CD4-positive, CD25-positive, alpha-beta regulatory T cell (primary cell): ENCODE results near the gene APOB. TPM values are rescaled to one million over a fixed set of nuclear protein-coding genes. Genes with fewer than 3 reads are reported as not detected.

Source experiments
- ATAC-seq, 2 donors: fragments of 150-1000 bp; cut with Tn5 transposase; one replicate each; pipeline ENCODE4 v1.10.0; 2021; ENCODE audit warnings: low read depth in 2 of 2, moderate number of reproducible peaks in 2 of 2, moderate library complexity in 1 of 2
- DNase-seq, 3 donors: peaks; one replicate each; pipeline versions ENCODE4 v3.0.0 to v3.0.0-alpha.2; 2012 to 2022; ENCODE audit warnings: mixed read lengths in 1 of 3
- H3K27ac ChIP-seq: one replicate; pipeline ENCODE4 v1.7.0; 2013; ENCODE audit warnings: mild to moderate bottlenecking, low read length; ENCODE audit not compliant: insufficient read depth, poor library complexity, severe bottlenecking
- H3K27me3 ChIP-seq: one replicate; pipeline ENCODE4 v1.7.0; 2013; ENCODE audit warnings: low read length; ENCODE audit not compliant: control insufficient read depth, insufficient read depth
- H3K36me3 ChIP-seq: one replicate; pipeline ENCODE4 v1.7.0; 2013; ENCODE audit warnings: mild to moderate bottlenecking, low read length, moderate library complexity; ENCODE audit not compliant: control insufficient read depth, insufficient read depth
- H3K4me1 ChIP-seq: 2 replicates; pipeline ENCODE4 v1.7.0; 2013; ENCODE audit warnings: mild to moderate bottlenecking, low read length; ENCODE audit not compliant: insufficient read depth, control insufficient read depth, poor library complexity, severe bottlenecking
- H3K4me3 ChIP-seq: one replicate; pipeline ENCODE4 v1.7.0; 2013; ENCODE audit warnings: low read depth, mild to moderate bottlenecking, low read length, moderate library complexity
- H3K9me3 ChIP-seq, 2 experiments: 1 replicate in 1 of 2; 2 replicates in 1 of 2; pipeline ENCODE4 v1.7.0; 2013; ENCODE audit warnings: low read length in 2 of 2, mild to moderate bottlenecking in 1 of 2, moderate library complexity in 1 of 2; ENCODE audit not compliant: control insufficient read depth in 2 of 2
- H3K27ac Mint-ChIP-seq, 3 donors: one replicate each; pipeline ENCODE4 v1.8.0; 2020 to 2022; ENCODE audit warnings: mild to moderate bottlenecking in 3 of 3, mixed read lengths in 3 of 3, moderate library complexity in 2 of 3
- H3K27me3 Mint-ChIP-seq: one replicate; pipeline ENCODE4 v1.8.0; 2022; ENCODE audit warnings: mild to moderate bottlenecking, mixed read lengths
- H3K36me3 Mint-ChIP-seq: one replicate; pipeline ENCODE4 v1.8.0; 2020; ENCODE audit warnings: mixed read lengths
- H3K4me1 Mint-ChIP-seq, 4 donors: one replicate each; pipeline ENCODE4 v1.8.0; 2020 to 2022; ENCODE audit warnings: mixed read lengths in 4 of 4, mild to moderate bottlenecking in 1 of 4
- H3K4me3 Mint-ChIP-seq, 4 donors: one replicate each; pipeline ENCODE4 v1.8.0; 2020 to 2022; ENCODE audit warnings: mild to moderate bottlenecking in 4 of 4, mixed read lengths in 4 of 4, moderate library complexity in 3 of 4
- H3K9me3 Mint-ChIP-seq, 7 donors: one replicate each; pipeline ENCODE4 v1.8.0; 2020 to 2022; ENCODE audit warnings: mixed read lengths in 7 of 7, mild to moderate bottlenecking in 3 of 7, moderate library complexity in 2 of 7
- polyA plus RNA-seq, 4 donors: library from polyadenylated mRNA; unstranded; fragments of 300-500 nt; fragmentation: Illumina TruSeq; gene quantifications; one replicate each; pipeline ENCODE4 v1.2.3, GENCODE V29; 2021
- total RNA-seq: library from RNA; stranded (reverse); gene quantifications from one replicate; pipeline ENCODE4 v1.2.3, GENCODE V29; 2022

The APOB gene
- total and polyA plus RNA-seq, 5 donors from 2014 or later: not detected

GRCh38 chr2:21004181-21004572, 39.7 kb downstream of the APOB start:
- H3K4me1 Mint-ChIP-seq: no peaks in the 10 kb centered on the region

GRCh38 chr2:21003572-21004180, 40.2 kb downstream of the APOB start:
- no peak overlapping the region for H3K27ac Mint-ChIP-seq
- H3K4me1 ChIP-seq: no peaks in the 10 kb centered on the region
- H3K9me3 Mint-ChIP-seq: peaks cover 0 to 1% (median 0%) of the 10 kb centered on the region in 7 donors
- peaks cover 4% of the 10 kb centered on the region for H3K27me3 Mint-ChIP-seq
- H3K4me3 ChIP-seq: no peak overlapping the region
- no peak overlapping the region for H3K4me3 Mint-ChIP-seq
- peaks cover 1% of the 10 kb centered on the region for H3K27me3 ChIP-seq
- DNase-seq: no peak
- no peaks in the 10 kb centered on the region for H3K36me3 Mint-ChIP-seq
- no peaks in the 10 kb centered on the region for H3K4me1 Mint-ChIP-seq
- no peaks in the 10 kb centered on the region for H3K36me3 ChIP-seq
- ATAC-seq: no peak
- no peak overlapping the region for H3K27ac ChIP-seq
- no peaks in the 10 kb centered on the region for H3K9me3 ChIP-seq

More at GRCh38 chr2:21004181-21004572, 39.7 kb downstream of the APOB start:
- Mint-ChIP-seq H3K9me3 (peaks cover 0 to 2% (median 0%) of the 10 kb centered on the region in 7 donors), H3K36me3 (no peaks in the 10 kb centered on the region), H3K27ac (no peak overlapping the region), H3K4me3 (no peak overlapping the region), H3K27me3 (peaks cover 4% of the 10 kb centered on the region)
- no peak for DNase-seq
- Histone ChIP-seq H3K9me3 (no peaks in the 10 kb centered on the region), H3K27me3 (peaks cover 1% of the 10 kb centered on the region), H3K36me3 (no peaks in the 10 kb centered on the region), H3K4me3 (no peak overlapping the region), H3K27ac (no peak overlapping the region), H3K4me1 (no peaks in the 10 kb centered on the region)
- no peak for ATAC-seq

GRCh38 chr2:21002814-21003192, 41.1 kb downstream of the APOB start:
- Histone ChIP-seq H3K27ac (no peak overlapping the region), H3K4me1 (no peaks in the 10 kb centered on the region), H3K36me3 (no peaks in the 10 kb centered on the region), H3K9me3 (no peaks in the 10 kb centered on the region), H3K27me3 (peaks cover 1% of the 10 kb centered on the region), H3K4me3 (no peak overlapping the region)
- Mint-ChIP-seq H3K27me3 (peaks cover 4% of the 10 kb centered on the region), H3K27ac (no peak overlapping the region), H3K9me3 (no peaks in the 10 kb centered on the region), H3K4me3 (no peak overlapping the region), H3K36me3 (no peaks in the 10 kb centered on the region), H3K4me1 (no peaks in the 10 kb centered on the region)
- no peak for DNase-seq
- no peak for ATAC-seq

- Mint-ChIP-seq H3K9me3 (no peaks in the 10 kb centered on the region), H3K36me3 (no peaks in the 10 kb centered on the region), H3K27ac (no peak overlapping the region), H3K27me3 (peaks cover 4% of the 10 kb centered on the region), H3K4me3 (no peak overlapping the region), H3K4me1 (no peaks in the 10 kb centered on the region)
- Histone ChIP-seq H3K27me3 (peaks cover 1% of the 10 kb centered on the region), H3K9me3 (no peaks in the 10 kb centered on the region), H3K4me3 (no peak overlapping the region), H3K4me1 (no peaks in the 10 kb centered on the region), H3K36me3 (no peaks in the 10 kb centered on the region), H3K27ac (no peak overlapping the region)
- DNase-seq (no peak), ATAC-seq (no peak)
Observed at GRCh38 chr2:21001988-21002813, 41.7 kb downstream of the APOB start.

DNA sequence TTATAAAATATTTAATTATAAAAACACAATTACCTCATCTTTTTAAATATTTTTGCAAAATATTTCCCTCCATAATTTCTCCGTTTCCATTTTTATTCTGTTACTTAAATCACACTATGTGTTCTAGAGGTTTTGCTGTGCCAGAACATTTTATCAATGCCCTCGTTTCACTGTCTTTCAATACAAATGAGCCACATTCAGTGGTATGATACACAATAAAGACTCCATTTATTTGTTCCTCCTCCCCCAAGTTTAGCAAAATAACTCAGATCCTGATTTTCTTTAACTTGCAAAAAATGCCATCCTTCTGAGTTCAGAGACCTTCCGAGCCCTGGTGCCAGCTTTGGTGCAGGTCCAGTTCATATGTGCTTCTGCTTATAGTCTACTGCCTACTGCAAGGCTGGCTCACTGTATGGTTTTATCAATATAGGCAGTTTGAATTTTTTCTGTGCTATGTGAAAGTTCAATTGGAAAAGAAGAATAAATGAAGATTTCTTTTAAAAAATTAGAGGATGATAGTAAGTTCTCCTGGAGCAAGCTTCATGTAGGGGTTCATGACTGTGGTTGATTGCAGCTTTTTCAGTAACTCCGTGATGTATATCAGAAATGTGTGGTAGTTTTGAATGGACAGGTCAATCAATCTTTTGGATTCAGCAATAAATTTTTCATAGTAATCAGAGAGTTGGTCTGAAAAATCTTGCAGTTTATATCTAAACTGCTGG, 42.5 kb downstream of the APOB start:
- Histone ChIP-seq H3K9me3 (no peaks in the 10 kb centered on the region), H3K27ac (no peak overlapping the region), H3K27me3 (peaks cover 1% of the 10 kb centered on the region), H3K4me3 (no peak overlapping the region), H3K4me1 (no peaks in the 10 kb centered on the region), H3K36me3 (no peaks in the 10 kb centered on the region)
- ATAC-seq: no peak
- Mint-ChIP-seq H3K9me3 (no peaks in the 10 kb centered on the region), H3K27ac (no peak overlapping the region), H3K4me1 (no peaks in the 10 kb centered on the region), H3K36me3 (no peaks in the 10 kb centered on the region), H3K4me3 (no peak overlapping the region), H3K27me3 (peaks cover 4% of the 10 kb centered on the region)
- no peak for DNase-seq

- Mint-ChIP-seq H3K27ac (no peak overlapping the region), H3K4me1 (no peaks in the 10 kb centered on the region), H3K36me3 (no peaks in the 10 kb centered on the region), H3K4me3 (no peak overlapping the region), H3K27me3 (peaks cover 4% of the 10 kb centered on the region), H3K9me3 (no peaks in the 10 kb centered on the region)
- Histone ChIP-seq H3K36me3 (no peaks in the 10 kb centered on the region), H3K27me3 (no peaks in the 10 kb centered on the region), H3K9me3 (no peaks in the 10 kb centered on the region), H3K4me1 (no peaks in the 10 kb centered on the region), H3K27ac (no peak overlapping the region), H3K4me3 (no peak overlapping the region)
- DNase-seq: peak in 1 of 3 donors; percentile 13
- ATAC-seq: no peak
Observed at GRCh38 chr2:20999906-21000645, 43.8 kb downstream of the APOB start.

DNA sequence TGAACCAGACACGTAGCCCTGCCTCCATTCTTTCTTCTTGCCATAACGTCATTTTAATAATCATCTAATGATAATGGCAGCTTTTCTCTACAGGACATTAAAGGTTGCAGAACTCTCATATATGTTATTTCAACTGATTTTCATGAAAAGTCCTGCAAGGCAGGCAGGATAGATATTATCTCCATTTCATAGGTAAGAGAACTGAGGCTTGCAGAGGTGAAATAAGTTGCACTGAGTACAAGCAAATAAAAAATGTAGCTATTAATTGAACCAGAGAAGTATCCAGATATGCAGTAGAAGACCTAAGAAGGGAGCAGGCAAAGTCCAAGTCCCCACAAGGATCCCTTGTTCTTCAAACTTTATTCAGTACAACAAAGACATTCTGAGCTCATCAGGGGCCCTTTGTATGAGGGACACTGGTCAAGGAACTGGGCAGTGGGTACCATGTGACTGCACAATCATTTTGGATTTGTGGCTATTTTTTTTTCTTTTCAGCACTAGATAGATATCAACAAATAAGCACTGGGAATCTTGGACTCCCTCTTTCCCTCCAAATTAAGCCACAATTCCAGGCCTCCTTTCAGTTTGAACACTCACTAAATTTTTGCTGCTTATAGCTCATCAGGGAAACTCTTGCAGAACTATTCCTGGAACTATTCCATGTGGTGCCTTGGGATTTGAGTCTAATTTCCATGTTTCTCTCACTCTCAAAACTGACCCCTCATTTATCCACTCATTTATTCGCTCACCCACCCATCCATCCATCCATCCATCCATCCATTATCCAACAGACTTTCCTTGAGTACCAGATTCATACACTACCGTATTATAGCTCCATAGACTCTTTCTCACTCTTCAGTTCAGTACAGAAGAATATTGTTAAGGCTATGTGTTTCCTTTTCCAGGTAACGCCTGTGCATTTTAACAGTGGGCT, 44.6 kb downstream of the APOB start:
- Histone ChIP-seq H3K4me3 (no peak overlapping the region), H3K36me3 (no peaks in the 10 kb centered on the region), H3K27me3 (no peaks in the 10 kb centered on the region), H3K27ac (no peak overlapping the region), H3K9me3 (no peaks in the 10 kb centered on the region), H3K4me1 (no peaks in the 10 kb centered on the region)
- no peak overlapping the region for H3K4me3 Mint-ChIP-seq
- H3K27ac Mint-ChIP-seq: no peak overlapping the region
- no peaks in the 10 kb centered on the region for H3K36me3 Mint-ChIP-seq
- H3K27me3 Mint-ChIP-seq: peaks cover 4% of the 10 kb centered on the region
- H3K9me3 Mint-ChIP-seq: no peaks in the 10 kb centered on the region
- H3K4me1 Mint-ChIP-seq: no peaks in the 10 kb centered on the region
- no peak for DNase-seq
- no peak for ATAC-seq
